Skeletal muscle tissue (tissue), 4 donors: ENCODE measurements around the gene CREBL2. TPM values are rescaled to one million over a fixed set of nuclear protein-coding genes. Genes with fewer than 3 reads are reported as not detected.

Experiments used
- H3K27ac ChIP-seq: one replicate; pipeline ENCODE4 v1.7.0; 2013; ENCODE audit warnings: mild to moderate bottlenecking, low read depth, low read length, inconsistent platforms
- H3K27me3 ChIP-seq, 3 donors: one replicate each; pipeline ENCODE4 v1.7.0; 2013; ENCODE audit warnings: low read length in 3 of 3; ENCODE audit not compliant: control insufficient read depth in 3 of 3, insufficient read depth in 3 of 3
- H3K36me3 ChIP-seq, 3 donors: one replicate each; pipeline ENCODE4 v1.7.0; 2013; ENCODE audit warnings: low read length in 3 of 3; ENCODE audit not compliant: control insufficient read depth in 3 of 3, insufficient read depth in 3 of 3
- H3K4me1 ChIP-seq, 3 donors: one replicate each; pipeline ENCODE4 v1.7.0; 2013; ENCODE audit warnings: low read length in 3 of 3, mild to moderate bottlenecking in 3 of 3; ENCODE audit not compliant: control insufficient read depth in 3 of 3, insufficient read depth in 3 of 3
- H3K4me3 ChIP-seq, 3 donors: one replicate each; pipeline ENCODE4 v1.7.0; 2013; ENCODE audit warnings: low read length in 3 of 3
- H3K9ac ChIP-seq, 3 donors: one replicate each; pipeline ENCODE4 v1.7.0; 2013; ENCODE audit warnings: low read length in 3 of 3, mild to moderate bottlenecking in 3 of 3, moderate library complexity in 2 of 3, low read depth in 1 of 3
- H3K9me3 ChIP-seq, 3 donors: one replicate each; pipeline ENCODE4 v1.7.0; 2013; ENCODE audit warnings: low read length in 3 of 3; ENCODE audit not compliant: control insufficient read depth in 3 of 3
- total RNA-seq: library from RNA; depleted of rRNA; stranded (reverse); fragments of >200 nt; gene quantifications from one replicate; pipeline ENCODE4 v1.2.3, GENCODE V29; 2014
- donor health status: Osteomylitis.

CREBL2 gene
- total RNA-seq, 1 donor from 2014 or later = 18.3 TPM

- Histone ChIP-seq H3K9me3 (no peaks in the 10 kb centered on the region), H3K4me3 (no peak overlapping the region), H3K4me1 (peaks cover 0 to 5% (median 0%) of the 10 kb centered on the region in 3 donors), H3K27ac (no peak overlapping the region), H3K9ac (no peak overlapping the region), H3K36me3 (no peaks in the 10 kb centered on the region), H3K27me3 (no peaks in the 10 kb centered on the region)
Observed at GRCh38 chr12:12663644-12664294, 52.1 kb downstream of the CREBL2 start.

- H3K9ac ChIP-seq = no peak overlapping the region
- no peaks in the 10 kb centered on the region for H3K27me3 ChIP-seq
- no peak overlapping the region for H3K4me3 ChIP-seq
- peaks cover 0 to 5% (median 0%) of the 10 kb centered on the region in 3 donors for H3K4me1 ChIP-seq
- no peaks in the 10 kb centered on the region for H3K36me3 ChIP-seq
- H3K9me3 ChIP-seq = no peaks in the 10 kb centered on the region
- H3K27ac ChIP-seq = no peak overlapping the region
Observed at GRCh38 chr12:12665194-12665593, 53.5 kb downstream of the CREBL2 start.

GRCh38 chr12:12668005-12668404 is 56.3 kb downstream of the CREBL2 start:
- no peaks in the 10 kb centered on the region for H3K4me1 ChIP-seq
- H3K27me3 ChIP-seq = no peaks in the 10 kb centered on the region
- H3K9ac ChIP-seq = no peak overlapping the region
- H3K27ac ChIP-seq = no peak overlapping the region
- H3K36me3 ChIP-seq = no peaks in the 10 kb centered on the region
- H3K9me3 ChIP-seq = no peaks in the 10 kb centered on the region
- no peak overlapping the region for H3K4me3 ChIP-seq

- no peaks in the 10 kb centered on the region for H3K27me3 ChIP-seq
- H3K4me3 ChIP-seq = no peak overlapping the region
- H3K27ac ChIP-seq = no peak overlapping the region
- no peak overlapping the region for H3K9ac ChIP-seq
- H3K9me3 ChIP-seq = no peaks in the 10 kb centered on the region
- H3K4me1 ChIP-seq = no peaks in the 10 kb centered on the region
- no peaks in the 10 kb centered on the region for H3K36me3 ChIP-seq
Observed at GRCh38 chr12:12669020-12669419, 57.3 kb downstream of the CREBL2 start.

GRCh38 chr12:12671850-12672660 is 60.4 kb downstream of the CREBL2 start:
- Histone ChIP-seq H3K4me1 (no peaks in the 10 kb centered on the region), H3K4me3 (no peak overlapping the region), H3K36me3 (no peaks in the 10 kb centered on the region), H3K9me3 (no peaks in the 10 kb centered on the region), H3K27ac (no peak overlapping the region), H3K9ac (no peak overlapping the region), H3K27me3 (no peaks in the 10 kb centered on the region)

GRCh38 chr12:12673296-12673695 is 61.6 kb downstream of the CREBL2 start:
- Histone ChIP-seq H3K9me3 (no peaks in the 10 kb centered on the region), H3K27ac (no peak overlapping the region), H3K4me1 (no peaks in the 10 kb centered on the region), H3K27me3 (no peaks in the 10 kb centered on the region), H3K9ac (no peak overlapping the region), H3K4me3 (no peak overlapping the region), H3K36me3 (no peaks in the 10 kb centered on the region)

GRCh38 chr12:12676605-12677004 is 64.9 kb downstream of the CREBL2 start:
- H3K4me1 ChIP-seq = no peaks in the 10 kb centered on the region
- no peaks in the 10 kb centered on the region for H3K9me3 ChIP-seq
- no peak overlapping the region for H3K27ac ChIP-seq
- H3K4me3 ChIP-seq = no peak overlapping the region
- no peaks in the 10 kb centered on the region for H3K36me3 ChIP-seq
- no peak overlapping the region for H3K9ac ChIP-seq
- no peaks in the 10 kb centered on the region for H3K27me3 ChIP-seq

GRCh38 chr12:12681061-12681765 is 69.5 kb downstream of the CREBL2 start:
- Histone ChIP-seq H3K36me3 (no peaks in the 10 kb centered on the region), H3K9ac (no peak overlapping the region), H3K27me3 (peaks cover 0 to 2% (median 0%) of the 10 kb centered on the region in 3 donors), H3K27ac (no peak overlapping the region), H3K4me1 (peaks cover 0 to 5% (median 3%) of the 10 kb centered on the region in 3 donors), H3K9me3 (no peaks in the 10 kb centered on the region), H3K4me3 (no peak overlapping the region)

GRCh38 chr12:12682284-12682683 is 70.6 kb downstream of the CREBL2 start:
- no peak overlapping the region for H3K9ac ChIP-seq

More at GRCh38 chr12:12682284-12682683, 70.6 kb downstream of the CREBL2 start:
- H3K36me3 ChIP-seq = no peaks in the 10 kb centered on the region
- no peak overlapping the region for H3K4me3 ChIP-seq
- H3K9me3 ChIP-seq = no peaks in the 10 kb centered on the region
- H3K27me3 ChIP-seq = peaks cover 0 to 2% (median 0%) of the 10 kb centered on the region in 3 donors
- H3K4me1 ChIP-seq = peaks cover 0 to 5% (median 3%) of the 10 kb centered on the region in 3 donors
- H3K27ac ChIP-seq = no peak overlapping the region
